ENCODE measurements around the gene FOXO3. TPM values are rescaled to one million over a fixed set of nuclear protein-coding genes. Genes with fewer than 3 reads are reported as not detected.

FOXO3 gene
- total and polyA plus RNA-seq, 2 of the 13 experiments (the other 11 are each of a cell fraction or from before 2014, with no cell fraction given): 16.0 to 22.5 TPM

DNA sequence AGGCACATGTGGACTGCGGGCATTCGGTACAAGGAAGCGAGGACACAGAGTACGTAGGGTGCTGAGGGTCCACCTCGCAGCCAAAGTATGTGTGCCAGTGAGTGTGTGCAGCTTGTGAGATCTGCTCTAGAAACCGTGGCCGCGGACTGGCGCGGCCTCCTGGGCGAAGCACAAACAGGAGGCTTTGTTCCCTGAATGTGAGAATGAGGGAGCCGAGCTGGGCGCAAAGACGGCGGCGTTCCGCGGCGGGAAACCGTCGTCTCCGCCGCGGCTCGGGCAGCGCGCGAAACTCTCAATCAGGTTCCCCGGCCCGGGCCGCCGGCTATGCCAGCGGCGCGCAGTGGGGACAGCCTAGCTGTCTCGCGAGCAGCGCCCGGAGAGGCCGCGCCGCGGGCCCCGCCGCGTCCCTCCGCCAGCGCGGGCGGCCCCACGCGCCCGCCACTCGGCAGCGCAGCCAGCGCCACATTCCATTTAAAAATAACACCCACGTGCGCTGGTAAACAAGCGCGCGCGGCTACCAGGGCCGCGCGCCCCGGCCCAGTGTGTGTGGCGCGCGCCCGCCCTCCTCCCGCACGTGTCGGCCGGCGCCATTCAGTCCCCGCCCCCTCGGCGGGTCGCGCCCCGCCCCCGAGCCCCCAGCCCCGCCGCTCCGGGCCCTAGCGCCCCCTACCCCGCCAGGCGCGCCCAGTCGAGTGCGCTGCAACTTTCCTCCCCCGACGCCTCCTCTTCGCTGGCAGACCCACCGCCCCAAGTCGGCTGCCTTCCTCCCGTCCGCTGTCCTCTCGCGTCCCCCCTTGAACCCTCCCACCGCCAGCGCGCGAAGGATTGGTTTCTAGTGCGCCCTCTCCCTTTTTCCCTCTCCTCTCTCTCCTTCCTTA, 3.0 kb upstream of the FOXO3 start (continued):
- TF ChIP-seq, protein P1, sequence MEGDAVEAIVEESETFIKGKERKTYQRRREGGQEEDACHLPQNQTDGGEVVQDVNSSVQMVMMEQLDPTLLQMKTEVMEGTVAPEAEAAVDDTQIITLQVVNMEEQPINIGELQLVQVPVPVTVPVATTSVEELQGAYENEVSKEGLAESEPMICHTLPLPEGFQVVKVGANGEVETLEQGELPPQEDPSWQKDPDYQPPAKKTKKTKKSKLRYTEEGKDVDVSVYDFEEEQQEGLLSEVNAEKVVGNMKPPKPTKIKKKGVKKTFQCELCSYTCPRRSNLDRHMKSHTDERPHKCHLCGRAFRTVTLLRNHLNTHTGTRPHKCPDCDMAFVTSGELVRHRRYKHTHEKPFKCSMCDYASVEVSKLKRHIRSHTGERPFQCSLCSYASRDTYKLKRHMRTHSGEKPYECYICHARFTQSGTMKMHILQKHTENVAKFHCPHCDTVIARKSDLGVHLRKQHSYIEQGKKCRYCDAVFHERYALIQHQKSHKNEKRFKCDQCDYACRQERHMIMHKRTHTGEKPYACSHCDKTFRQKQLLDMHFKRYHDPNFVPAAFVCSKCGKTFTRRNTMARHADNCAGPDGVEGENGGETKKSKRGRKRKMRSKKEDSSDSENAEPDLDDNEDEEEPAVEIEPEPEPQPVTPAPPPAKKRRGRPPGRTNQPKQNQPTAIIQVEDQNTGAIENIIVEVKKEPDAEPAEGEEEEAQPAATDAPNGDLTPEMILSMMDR (CRISPR knock-in tag; IDR thresholded peaks at IDR 0.05): peak; percentile 56
- TF ChIP-seq RAD21 (CRISPR knock-in tag; IDR thresholded peaks at IDR 0.05): no peak
- TF ChIP-seq WIZ (CRISPR knock-in tag; IDR thresholded peaks at IDR 0.05): no peak
- TF ChIP-seq, protein P2, sequence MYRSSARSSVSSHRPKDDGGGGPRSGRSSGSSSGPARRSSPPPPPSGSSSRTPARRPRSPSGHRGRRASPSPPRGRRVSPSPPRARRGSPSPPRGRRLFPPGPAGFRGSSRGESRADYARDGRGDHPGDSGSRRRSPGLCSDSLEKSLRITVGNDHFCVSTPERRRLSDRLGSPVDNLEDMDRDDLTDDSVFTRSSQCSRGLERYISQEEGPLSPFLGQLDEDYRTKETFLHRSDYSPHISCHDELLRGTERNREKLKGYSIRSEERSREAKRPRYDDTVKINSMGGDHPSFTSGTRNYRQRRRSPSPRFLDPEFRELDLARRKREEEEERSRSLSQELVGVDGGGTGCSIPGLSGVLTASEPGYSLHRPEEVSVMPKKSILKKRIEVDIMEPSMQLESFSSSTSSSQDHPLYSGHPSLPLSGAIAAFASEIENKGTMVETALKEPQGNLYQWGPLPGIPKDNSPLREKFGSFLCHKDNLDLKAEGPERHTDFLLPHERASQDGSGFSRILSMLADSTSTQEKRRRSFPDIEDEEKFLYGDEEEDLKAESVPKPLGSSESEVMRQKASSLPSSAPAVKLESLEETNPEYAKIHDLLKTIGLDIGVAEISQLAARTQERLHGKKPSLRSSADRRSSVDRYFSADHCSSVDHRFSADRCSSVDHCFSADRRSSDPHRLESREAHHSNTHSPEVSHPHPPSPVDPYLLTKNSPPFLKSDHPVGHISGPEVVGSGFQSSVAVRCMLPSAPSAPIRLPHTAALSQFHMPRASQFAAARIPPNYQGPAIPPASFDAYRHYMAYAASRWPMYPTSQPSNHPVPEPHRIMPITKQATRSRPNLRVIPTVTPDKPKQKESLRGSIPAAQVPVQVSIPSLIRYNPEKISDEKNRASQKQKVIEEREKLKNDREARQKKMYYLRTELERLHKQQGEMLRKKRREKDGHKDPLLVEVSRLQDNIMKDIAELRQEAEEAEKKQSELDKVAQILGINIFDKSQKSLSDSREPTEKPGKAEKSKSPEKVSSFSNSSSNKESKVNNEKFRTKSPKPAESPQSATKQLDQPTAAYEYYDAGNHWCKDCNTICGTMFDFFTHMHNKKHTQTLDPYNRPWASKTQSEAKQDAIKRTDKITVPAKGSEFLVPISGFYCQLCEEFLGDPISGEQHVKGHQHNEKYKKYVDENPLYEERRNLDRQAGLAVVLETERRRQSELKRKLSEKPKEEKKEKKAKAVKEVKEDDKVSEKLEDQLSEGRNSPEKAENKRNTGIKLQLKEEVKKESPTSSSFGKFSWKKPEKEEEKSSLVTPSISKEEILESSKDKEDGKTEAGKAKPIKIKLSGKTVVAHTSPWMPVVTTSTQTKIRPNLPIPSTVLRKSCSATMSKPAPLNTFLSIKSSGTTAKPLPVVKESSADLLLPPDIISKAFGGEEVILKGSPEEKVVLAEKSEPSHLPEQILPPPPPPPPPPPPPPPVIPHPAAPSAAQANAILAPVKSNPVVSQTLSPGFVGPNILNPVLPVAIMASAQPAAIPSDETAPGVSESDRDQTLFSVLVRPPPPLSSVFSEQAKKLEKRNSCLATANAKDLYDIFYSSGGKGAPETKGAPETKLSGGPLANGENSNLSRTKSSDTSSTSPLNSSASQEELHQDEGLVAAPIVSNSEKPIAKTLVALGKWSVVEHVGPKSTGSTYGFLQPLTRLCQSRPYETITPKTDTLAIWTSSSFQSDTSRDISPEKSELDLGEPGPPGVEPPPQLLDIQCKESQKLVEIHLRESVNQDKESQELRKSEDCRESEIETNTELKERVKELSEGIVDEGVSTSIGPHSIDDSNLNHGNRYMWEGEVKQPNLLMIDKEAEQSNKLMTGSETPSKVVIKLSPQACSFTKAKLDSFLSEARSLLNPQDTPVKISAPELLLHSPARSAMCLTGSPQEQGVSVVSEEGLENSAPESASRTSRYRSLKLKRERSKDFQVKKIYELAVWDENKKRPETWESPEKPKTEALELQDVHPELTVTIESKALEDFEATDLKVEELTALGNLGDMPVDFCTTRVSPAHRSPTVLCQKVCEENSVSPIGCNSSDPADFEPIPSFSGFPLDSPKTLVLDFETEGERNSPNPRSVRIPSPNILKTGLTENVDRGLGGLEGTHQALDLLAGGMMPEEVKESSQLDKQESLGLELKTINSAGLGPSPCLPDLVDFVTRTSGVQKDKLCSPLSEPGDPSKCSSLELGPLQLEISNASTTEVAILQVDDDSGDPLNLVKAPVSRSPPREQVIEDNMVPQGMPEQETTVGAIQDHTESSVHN (CRISPR knock-in tag; IDR thresholded peaks at IDR 0.05): 0 out of 2 replicates have a peak, but pooled peaks have one; percentile 23
- TF ChIP-seq BORCS8-MEF2B (CRISPR knock-in tag; IDR thresholded peaks at IDR 0.05): 0 out of 2 replicates have a peak, but pooled peaks have one; percentile 17
- no peak for TF ChIP-seq ZNF652 (CRISPR knock-in tag; IDR thresholded peaks at IDR 0.05; ENCODE audit: borderline replicate concordance, low read depth)
- 0 out of 2 replicates have a peak, but pooled peaks have one; percentile 4 for TF ChIP-seq TAF1 (CRISPR knock-in tag; IDR thresholded peaks at IDR 0.05)
- TF ChIP-seq SP2 (CRISPR knock-in tag; IDR thresholded peaks at IDR 0.05): no peak
- TF ChIP-seq DNMT1 (CRISPR knock-in tag; IDR thresholded peaks at IDR 0.05): no peak
- no peak for TF ChIP-seq KMT2A (CRISPR knock-in tag; IDR thresholded peaks at IDR 0.05)
- no peak for TF ChIP-seq ZFP36L1 (CRISPR knock-in tag; IDR thresholded peaks at IDR 0.05)
- TF ChIP-seq MTA1 (CRISPR knock-in tag; IDR thresholded peaks at IDR 0.05; ENCODE audit: borderline replicate concordance): 0 out of 2 replicates have a peak, but pooled peaks have one; percentile 33
- TF ChIP-seq TRIM24 (CRISPR knock-in tag; IDR thresholded peaks at IDR 0.05): no peak
- no peak for TF ChIP-seq ZNF546 (CRISPR knock-in tag; conservative IDR thresholded peaks at IDR 0.05)
- TF ChIP-seq, protein P3, sequence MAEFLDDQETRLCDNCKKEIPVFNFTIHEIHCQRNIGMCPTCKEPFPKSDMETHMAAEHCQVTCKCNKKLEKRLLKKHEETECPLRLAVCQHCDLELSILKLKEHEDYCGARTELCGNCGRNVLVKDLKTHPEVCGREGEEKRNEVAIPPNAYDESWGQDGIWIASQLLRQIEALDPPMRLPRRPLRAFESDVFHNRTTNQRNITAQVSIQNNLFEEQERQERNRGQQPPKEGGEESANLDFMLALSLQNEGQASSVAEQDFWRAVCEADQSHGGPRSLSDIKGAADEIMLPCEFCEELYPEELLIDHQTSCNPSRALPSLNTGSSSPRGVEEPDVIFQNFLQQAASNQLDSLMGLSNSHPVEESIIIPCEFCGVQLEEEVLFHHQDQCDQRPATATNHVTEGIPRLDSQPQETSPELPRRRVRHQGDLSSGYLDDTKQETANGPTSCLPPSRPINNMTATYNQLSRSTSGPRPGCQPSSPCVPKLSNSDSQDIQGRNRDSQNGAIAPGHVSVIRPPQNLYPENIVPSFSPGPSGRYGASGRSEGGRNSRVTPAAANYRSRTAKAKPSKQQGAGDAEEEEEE (CRISPR knock-in tag; IDR thresholded peaks at IDR 0.05; ENCODE audit: borderline replicate concordance): no peak
- TF ChIP-seq, protein P4, sequence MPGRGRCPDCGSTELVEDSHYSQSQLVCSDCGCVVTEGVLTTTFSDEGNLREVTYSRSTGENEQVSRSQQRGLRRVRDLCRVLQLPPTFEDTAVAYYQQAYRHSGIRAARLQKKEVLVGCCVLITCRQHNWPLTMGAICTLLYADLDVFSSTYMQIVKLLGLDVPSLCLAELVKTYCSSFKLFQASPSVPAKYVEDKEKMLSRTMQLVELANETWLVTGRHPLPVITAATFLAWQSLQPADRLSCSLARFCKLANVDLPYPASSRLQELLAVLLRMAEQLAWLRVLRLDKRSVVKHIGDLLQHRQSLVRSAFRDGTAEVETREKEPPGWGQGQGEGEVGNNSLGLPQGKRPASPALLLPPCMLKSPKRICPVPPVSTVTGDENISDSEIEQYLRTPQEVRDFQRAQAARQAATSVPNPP (CRISPR knock-in tag; IDR thresholded peaks at IDR 0.05): 0 out of 2 replicates have a peak, but pooled peaks have one; percentile 52
